HL-60 (cell line): ENCODE data around the gene ALDH5A1.

Experiments
- POLR2AphosphoS5 ChIP-seq: IDR thresholded peaks from 2 replicates; pipeline ENCODE4 v1.6.1; 2012; ENCODE audit warnings: low read depth
- SPI1 ChIP-seq: IDR thresholded peaks from 2 replicates; pipeline ENCODE4 v1.6.1; 2012; ENCODE audit warnings: low read depth, mild to moderate bottlenecking, borderline replicate concordance
- TF ChIP-seq, protein P1 (sequence below): IDR thresholded peaks from one replicate; pipeline ENCODE4 v1.5.1; 2011; ENCODE audit warnings: low read length, control low read depth, inconsistent platforms; ENCODE audit not compliant: insufficient read depth
- TF ChIP-seq, protein P2 (sequence below): IDR thresholded peaks from 2 replicates; pipeline ENCODE4 v1.6.1; 2012; ENCODE audit warnings: low read depth; ENCODE audit not compliant: insufficient replicate concordance

DNA sequence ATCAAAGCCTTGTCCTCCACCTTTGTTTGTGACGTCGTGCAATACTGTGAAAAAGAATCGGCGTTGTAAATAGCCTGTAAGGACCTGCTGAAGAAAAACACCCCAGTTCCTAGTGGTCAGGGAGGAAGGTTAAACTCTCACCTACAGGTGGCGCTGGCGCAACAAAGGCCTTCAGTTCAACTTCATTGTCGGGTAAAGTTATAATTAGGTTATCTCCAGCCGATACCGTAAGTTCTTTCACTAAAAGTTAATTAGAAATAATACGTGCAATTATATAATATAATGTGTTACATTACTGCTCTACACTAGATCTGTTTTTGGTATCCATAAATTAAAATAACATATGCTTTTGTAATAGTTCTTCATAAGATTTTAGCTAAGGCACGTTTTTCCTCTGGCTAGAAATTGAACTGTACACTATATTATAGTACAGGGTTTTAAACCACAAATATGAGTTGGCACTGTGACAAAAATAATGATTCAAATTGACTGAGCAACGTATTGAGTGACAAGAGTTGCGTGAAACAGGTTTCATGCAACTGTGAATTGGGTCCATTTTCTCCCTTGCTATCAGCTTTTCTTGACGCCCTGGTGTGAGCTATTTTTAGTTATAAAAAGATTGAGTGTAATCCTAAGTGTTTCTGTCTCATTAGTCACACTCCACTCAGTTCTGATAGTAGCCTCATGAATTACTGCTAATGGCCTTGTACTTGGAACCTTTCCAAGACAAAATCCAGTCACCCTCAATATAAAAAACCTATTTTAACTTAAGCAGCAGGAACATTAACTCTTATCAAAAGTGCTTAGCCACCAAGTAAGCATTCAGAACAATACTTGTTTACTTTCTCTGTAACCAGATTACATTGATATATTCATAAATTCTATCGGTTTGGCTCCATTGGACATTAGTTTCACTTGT, 89.0 kb downstream of the ALDH5A1 start:
- TF ChIP-seq, protein P1, sequence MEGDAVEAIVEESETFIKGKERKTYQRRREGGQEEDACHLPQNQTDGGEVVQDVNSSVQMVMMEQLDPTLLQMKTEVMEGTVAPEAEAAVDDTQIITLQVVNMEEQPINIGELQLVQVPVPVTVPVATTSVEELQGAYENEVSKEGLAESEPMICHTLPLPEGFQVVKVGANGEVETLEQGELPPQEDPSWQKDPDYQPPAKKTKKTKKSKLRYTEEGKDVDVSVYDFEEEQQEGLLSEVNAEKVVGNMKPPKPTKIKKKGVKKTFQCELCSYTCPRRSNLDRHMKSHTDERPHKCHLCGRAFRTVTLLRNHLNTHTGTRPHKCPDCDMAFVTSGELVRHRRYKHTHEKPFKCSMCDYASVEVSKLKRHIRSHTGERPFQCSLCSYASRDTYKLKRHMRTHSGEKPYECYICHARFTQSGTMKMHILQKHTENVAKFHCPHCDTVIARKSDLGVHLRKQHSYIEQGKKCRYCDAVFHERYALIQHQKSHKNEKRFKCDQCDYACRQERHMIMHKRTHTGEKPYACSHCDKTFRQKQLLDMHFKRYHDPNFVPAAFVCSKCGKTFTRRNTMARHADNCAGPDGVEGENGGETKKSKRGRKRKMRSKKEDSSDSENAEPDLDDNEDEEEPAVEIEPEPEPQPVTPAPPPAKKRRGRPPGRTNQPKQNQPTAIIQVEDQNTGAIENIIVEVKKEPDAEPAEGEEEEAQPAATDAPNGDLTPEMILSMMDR, result peak; percentile 58
- TF ChIP-seq POLR2AphosphoS5, result no peak
- no peak for TF ChIP-seq SPI1
- TF ChIP-seq, protein P2, sequence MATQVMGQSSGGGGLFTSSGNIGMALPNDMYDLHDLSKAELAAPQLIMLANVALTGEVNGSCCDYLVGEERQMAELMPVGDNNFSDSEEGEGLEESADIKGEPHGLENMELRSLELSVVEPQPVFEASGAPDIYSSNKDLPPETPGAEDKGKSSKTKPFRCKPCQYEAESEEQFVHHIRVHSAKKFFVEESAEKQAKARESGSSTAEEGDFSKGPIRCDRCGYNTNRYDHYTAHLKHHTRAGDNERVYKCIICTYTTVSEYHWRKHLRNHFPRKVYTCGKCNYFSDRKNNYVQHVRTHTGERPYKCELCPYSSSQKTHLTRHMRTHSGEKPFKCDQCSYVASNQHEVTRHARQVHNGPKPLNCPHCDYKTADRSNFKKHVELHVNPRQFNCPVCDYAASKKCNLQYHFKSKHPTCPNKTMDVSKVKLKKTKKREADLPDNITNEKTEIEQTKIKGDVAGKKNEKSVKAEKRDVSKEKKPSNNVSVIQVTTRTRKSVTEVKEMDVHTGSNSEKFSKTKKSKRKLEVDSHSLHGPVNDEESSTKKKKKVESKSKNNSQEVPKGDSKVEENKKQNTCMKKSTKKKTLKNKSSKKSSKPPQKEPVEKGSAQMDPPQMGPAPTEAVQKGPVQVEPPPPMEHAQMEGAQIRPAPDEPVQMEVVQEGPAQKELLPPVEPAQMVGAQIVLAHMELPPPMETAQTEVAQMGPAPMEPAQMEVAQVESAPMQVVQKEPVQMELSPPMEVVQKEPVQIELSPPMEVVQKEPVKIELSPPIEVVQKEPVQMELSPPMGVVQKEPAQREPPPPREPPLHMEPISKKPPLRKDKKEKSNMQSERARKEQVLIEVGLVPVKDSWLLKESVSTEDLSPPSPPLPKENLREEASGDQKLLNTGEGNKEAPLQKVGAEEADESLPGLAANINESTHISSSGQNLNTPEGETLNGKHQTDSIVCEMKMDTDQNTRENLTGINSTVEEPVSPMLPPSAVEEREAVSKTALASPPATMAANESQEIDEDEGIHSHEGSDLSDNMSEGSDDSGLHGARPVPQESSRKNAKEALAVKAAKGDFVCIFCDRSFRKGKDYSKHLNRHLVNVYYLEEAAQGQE, result no peak
